Panc1 (cell line): ENCODE results near the gene ELANE. TPM values are rescaled to one million over a fixed set of nuclear protein-coding genes. Genes with fewer than 3 reads are reported as not detected.

ENCODE experiments used
- ATAC-seq: fragments of 200-7000 bp; cut with Tn5 transposase; 2 replicates; pipeline ENCODE4 v1.9.1; 2020; ENCODE audit warnings: mild to moderate bottlenecking, moderate library complexity
- BruUV-seq: library from RNA; stranded (reverse); fragments of 400-500 nt; replicated peaks from 2 replicates; lab custom pipeline; 2021; lab: Mats Ljungman, UMichigan
- CTCF ChIA-PET: fragments of 300-600 bp; sonication (Branson Sonifier 250); formaldehyde crosslinking; loops from one replicate; lab custom pipeline; 2022; ENCODE audit warnings: antibody characterized with exemption; lab: Charles Lee
- POLR2A ChIA-PET: fragments of 300-600 bp; sonication (Branson Sonifier 250); formaldehyde crosslinking; loops from one replicate; lab custom pipeline; 2022; ENCODE audit warnings: antibody characterized with exemption; lab: Charles Lee
- DNase-seq: peaks from one replicate; pipeline ENCODE4 v3.0.0-alpha.2; 2010; ENCODE audit warnings: low read depth, low spot score
- H3K27ac ChIP-seq: 2 replicates; pipeline ENCODE4 v1.5.1; 2011; ENCODE audit warnings: mild to moderate bottlenecking, low read length, inconsistent platforms
- H3K27me3 ChIP-seq: fragments of 200-500 bp; sonication (Bioruptor generic); 2 replicates; pipeline ENCODE4 v1.6.0; 2014; ENCODE audit warnings: low read length, inconsistent platforms; ENCODE audit not compliant: control insufficient read depth, insufficient read depth
- H3K36me3 ChIP-seq: fragments of 200-500 bp; sonication (Bioruptor generic); 2 replicates; pipeline ENCODE4 v1.5.1; 2014; ENCODE audit warnings: inconsistent platforms, mild to moderate bottlenecking, low read length, moderate library complexity; ENCODE audit not compliant: control insufficient read depth, insufficient read depth
- H3K4me1 ChIP-seq: 2 replicates; pipeline ENCODE4 v1.5.1; 2011; ENCODE audit warnings: inconsistent platforms, mild to moderate bottlenecking, low read length, moderate library complexity; ENCODE audit not compliant: control insufficient read depth, insufficient read depth
- H3K4me3 ChIP-seq, 2 experiments: 2 replicates each; pipeline ENCODE4 v1.5.1; 2011 to 2012; ENCODE audit warnings: low read depth in 2 of 2, low read length in 2 of 2, mild to moderate bottlenecking in 2 of 2, inconsistent platforms in 1 of 2, moderate library complexity in 1 of 2
- H3K9me3 ChIP-seq: fragments of 200-500 bp; sonication (Bioruptor generic); 2 replicates; pipeline ENCODE4 v1.5.1; 2014; ENCODE audit warnings: low read depth, mild to moderate bottlenecking, inconsistent platforms, low read length, moderate library complexity; ENCODE audit not compliant: control insufficient read depth, insufficient read depth
- POLR2AphosphoS5 ChIP-seq: IDR thresholded peaks from 2 replicates; pipeline ENCODE4 v1.6.1; 2012; ENCODE audit warnings: mild to moderate bottlenecking, low read depth, low read length, moderate library complexity
- SIN3A ChIP-seq: IDR thresholded peaks from 2 replicates; pipeline ENCODE4 v1.6.1; 2012; ENCODE audit warnings: low read depth, mild to moderate bottlenecking, low read length, moderate library complexity, borderline replicate concordance; ENCODE audit not compliant: insufficient read depth
- TCF7L2 ChIP-seq: IDR thresholded peaks from 2 replicates; pipeline ENCODE4 v1.6.1; 2011; ENCODE audit warnings: mild to moderate bottlenecking, low read depth, low read length, inconsistent platforms
- in situ Hi-C: cut with HindIII; loops from 2 replicates; pipeline ENCODE4 v1.10.0; 2016; ENCODE audit warnings: low sequenced_read_pairs, low pct_unique_long_range_greater_than_20kb
- intact Hi-C: fragments of 100-400 bp; cut with micrococcal nuclease; formaldehyde crosslinking; loops from one replicate; pipeline ENCODE4 v1.10.0; 2022; ENCODE audit not compliant: unreplicated experiment
- total RNA-seq: library from RNA; stranded (reverse); gene quantifications from one replicate; pipeline ENCODE4 v1.2.1, GENCODE V29; 2021; ENCODE audit not compliant: unreplicated experiment
- TF ChIP-seq, protein P1 (sequence below): fragments of 450-650 bp; IDR thresholded peaks from 2 replicates; pipeline ENCODE4 v1.5.1; 2017; ENCODE audit warnings: mild to moderate bottlenecking
- TF ChIP-seq, protein P2 (sequence below), 2 experiments: IDR thresholded peaks; 2 replicates each; pipeline ENCODE4 v1.6.1; 2011 to 2012; ENCODE audit warnings: low read depth in 2 of 2, control low read depth in 1 of 2, low read length in 1 of 2, mild to moderate bottlenecking in 1 of 2, moderate library complexity in 1 of 2; ENCODE audit not compliant: insufficient read depth in 1 of 2

The ELANE gene
- total RNA-seq, 1 experiment from 2014 or later: 0.57 TPM

DNA sequence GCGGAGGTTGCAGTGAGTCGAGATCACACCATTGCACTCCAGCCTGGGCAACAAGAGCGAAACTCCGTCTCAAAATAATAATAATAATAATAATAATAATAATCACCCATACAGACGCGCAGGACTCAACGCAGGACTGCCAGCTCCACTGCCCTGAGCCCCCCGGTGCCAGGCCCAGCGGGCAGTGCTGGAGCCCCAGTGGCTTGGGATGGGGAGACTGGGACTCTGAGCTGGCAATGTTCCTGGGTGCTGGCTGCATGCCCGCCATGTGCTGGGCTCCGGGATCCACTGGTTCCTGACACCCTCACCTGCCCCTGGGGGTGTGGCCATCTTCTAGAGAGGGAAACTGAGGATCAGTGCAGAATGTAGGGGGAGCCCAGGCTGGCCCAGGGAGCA is 24.8 kb upstream of the ELANE start:
- ChIA-PET CTCF (no interaction called here), POLR2A (no interaction called here)
- BruUV-seq: no TSS peak
- ATAC-seq (no peak), DNase-seq (no peak)
- intact Hi-C loops: no loop called here
- H3K4me3 ChIP-seq: no peak overlapping the region
- no peak for TF ChIP-seq POLR2AphosphoS5
- no peak for TF ChIP-seq SIN3A
- TF ChIP-seq, protein P1, sequence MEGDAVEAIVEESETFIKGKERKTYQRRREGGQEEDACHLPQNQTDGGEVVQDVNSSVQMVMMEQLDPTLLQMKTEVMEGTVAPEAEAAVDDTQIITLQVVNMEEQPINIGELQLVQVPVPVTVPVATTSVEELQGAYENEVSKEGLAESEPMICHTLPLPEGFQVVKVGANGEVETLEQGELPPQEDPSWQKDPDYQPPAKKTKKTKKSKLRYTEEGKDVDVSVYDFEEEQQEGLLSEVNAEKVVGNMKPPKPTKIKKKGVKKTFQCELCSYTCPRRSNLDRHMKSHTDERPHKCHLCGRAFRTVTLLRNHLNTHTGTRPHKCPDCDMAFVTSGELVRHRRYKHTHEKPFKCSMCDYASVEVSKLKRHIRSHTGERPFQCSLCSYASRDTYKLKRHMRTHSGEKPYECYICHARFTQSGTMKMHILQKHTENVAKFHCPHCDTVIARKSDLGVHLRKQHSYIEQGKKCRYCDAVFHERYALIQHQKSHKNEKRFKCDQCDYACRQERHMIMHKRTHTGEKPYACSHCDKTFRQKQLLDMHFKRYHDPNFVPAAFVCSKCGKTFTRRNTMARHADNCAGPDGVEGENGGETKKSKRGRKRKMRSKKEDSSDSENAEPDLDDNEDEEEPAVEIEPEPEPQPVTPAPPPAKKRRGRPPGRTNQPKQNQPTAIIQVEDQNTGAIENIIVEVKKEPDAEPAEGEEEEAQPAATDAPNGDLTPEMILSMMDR: no peak
- no peak for TF ChIP-seq TCF7L2
- TF ChIP-seq, protein P2, sequence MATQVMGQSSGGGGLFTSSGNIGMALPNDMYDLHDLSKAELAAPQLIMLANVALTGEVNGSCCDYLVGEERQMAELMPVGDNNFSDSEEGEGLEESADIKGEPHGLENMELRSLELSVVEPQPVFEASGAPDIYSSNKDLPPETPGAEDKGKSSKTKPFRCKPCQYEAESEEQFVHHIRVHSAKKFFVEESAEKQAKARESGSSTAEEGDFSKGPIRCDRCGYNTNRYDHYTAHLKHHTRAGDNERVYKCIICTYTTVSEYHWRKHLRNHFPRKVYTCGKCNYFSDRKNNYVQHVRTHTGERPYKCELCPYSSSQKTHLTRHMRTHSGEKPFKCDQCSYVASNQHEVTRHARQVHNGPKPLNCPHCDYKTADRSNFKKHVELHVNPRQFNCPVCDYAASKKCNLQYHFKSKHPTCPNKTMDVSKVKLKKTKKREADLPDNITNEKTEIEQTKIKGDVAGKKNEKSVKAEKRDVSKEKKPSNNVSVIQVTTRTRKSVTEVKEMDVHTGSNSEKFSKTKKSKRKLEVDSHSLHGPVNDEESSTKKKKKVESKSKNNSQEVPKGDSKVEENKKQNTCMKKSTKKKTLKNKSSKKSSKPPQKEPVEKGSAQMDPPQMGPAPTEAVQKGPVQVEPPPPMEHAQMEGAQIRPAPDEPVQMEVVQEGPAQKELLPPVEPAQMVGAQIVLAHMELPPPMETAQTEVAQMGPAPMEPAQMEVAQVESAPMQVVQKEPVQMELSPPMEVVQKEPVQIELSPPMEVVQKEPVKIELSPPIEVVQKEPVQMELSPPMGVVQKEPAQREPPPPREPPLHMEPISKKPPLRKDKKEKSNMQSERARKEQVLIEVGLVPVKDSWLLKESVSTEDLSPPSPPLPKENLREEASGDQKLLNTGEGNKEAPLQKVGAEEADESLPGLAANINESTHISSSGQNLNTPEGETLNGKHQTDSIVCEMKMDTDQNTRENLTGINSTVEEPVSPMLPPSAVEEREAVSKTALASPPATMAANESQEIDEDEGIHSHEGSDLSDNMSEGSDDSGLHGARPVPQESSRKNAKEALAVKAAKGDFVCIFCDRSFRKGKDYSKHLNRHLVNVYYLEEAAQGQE (IDR thresholded peaks at IDR 0.05; ENCODE audit: insufficient read depth in 1 of 2, low read depth in 2 of 2, low read length in 1 of 2): no peak
- no peak overlapping the region for H3K27ac ChIP-seq
- H3K36me3 ChIP-seq: no peaks in the 10 kb centered on the region
- H3K4me1 ChIP-seq: peaks cover 10% of the 10 kb centered on the region
- H3K9me3 ChIP-seq: no peaks in the 10 kb centered on the region
- no peaks in the 10 kb centered on the region for H3K27me3 ChIP-seq
- in situ Hi-C loops: no loop called here

DNA sequence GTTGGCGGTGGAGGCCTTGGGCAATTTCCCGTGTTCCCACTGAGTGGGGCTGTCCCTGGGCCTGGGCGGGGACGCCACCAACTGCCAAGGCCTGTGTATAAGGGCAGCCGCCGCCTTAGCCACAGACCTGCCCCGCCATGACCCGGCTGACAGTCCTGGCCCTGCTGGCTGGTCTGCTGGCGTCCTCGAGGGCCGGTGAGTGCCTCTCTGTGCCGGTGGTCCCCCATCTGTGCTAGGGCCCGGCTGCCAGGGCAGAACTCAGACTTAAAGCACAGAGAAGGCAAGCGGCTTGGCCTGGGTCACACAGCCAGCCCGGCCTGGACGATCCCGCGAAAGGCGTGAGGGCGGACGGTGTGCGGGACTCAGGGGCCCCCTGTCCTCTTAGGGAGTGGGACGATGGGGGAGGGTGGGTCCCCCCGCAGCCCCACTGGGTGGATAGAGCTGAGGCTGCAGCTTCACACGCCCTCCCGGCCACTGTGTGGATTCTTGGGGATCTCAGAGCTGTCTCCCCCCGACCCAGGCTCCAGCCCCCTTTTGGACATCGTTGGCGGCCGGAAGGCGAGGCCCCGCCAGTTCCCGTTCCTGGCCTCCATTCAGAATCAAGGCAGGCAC is 24.3 kb upstream of the ELANE start, which contains the start of gene AZU1:
Gene AZU1, plus strand, starts transcription at position 128 of the 612 bp plus-strand sequence. Its CDS starts 10 bp downstream, at position 138.
- H3K9me3 ChIP-seq: no peaks in the 10 kb centered on the region
- DNase-seq (no peak), ATAC-seq (peak; percentile 50)
- ChIA-PET CTCF (no interaction called here), POLR2A (no interaction called here)
- TF ChIP-seq TCF7L2 (no peak), POLR2AphosphoS5 (no peak), SIN3A (no peak)
- TF ChIP-seq, protein P1: no peak
- TF ChIP-seq, protein P2 (IDR thresholded peaks at IDR 0.05; ENCODE audit: insufficient read depth in 1 of 2, low read depth in 2 of 2, low read length in 1 of 2): no peak
- H3K4me3 ChIP-seq: no peak within 1 kb of the TSS
- H3K27me3 ChIP-seq: no peaks in the 10 kb centered on the region
- in situ Hi-C loops: no loop called here
- H3K27ac ChIP-seq: no peak within 1 kb of the TSS
- BruUV-seq: no TSS peak
- intact Hi-C loops: no loop called here
- H3K36me3 ChIP-seq: no peaks in the 10 kb centered on the region
- H3K4me1 ChIP-seq: peaks cover 10% of the 10 kb centered on the region
